C4-2B (cell line): ENCODE results near the gene RAB4A.

Experiments
- H3K27ac ChIP-seq: fragments of 450-650 bp; 2 replicates; pipeline ENCODE4 v1.5.1; 2017
- CTCF ChIP-seq: fragments of 450-650 bp; conservative IDR thresholded peaks from 2 replicates; pipeline ENCODE4 v1.5.1; 2017; ENCODE audit warnings: mild to moderate bottlenecking
- ZFX ChIP-seq: fragments of 450-650 bp; IDR thresholded peaks from 2 replicates; pipeline ENCODE4 v1.6.1; 2017

The RAB4A gene

GRCh38 chr1:229244091-229244490, 26.8 kb upstream of the RAB4A start:
- TF ChIP-seq CTCF: no peak
- TF ChIP-seq ZFX: no peak
- H3K27ac ChIP-seq: no peak overlapping the region

GRCh38 chr1:229247871-229248270, 23.0 kb upstream of the RAB4A start:
- TF ChIP-seq CTCF: no peak
- TF ChIP-seq ZFX: no peak
- H3K27ac ChIP-seq: no peak overlapping the region

- no peak overlapping the region for H3K27ac ChIP-seq
- no peak for TF ChIP-seq ZFX
- TF ChIP-seq CTCF: no peak
Observed at GRCh38 chr1:229248821-229249817, 21.8 kb upstream of the RAB4A start.

- no peak overlapping the region for H3K27ac ChIP-seq
- TF ChIP-seq CTCF: no peak
- TF ChIP-seq ZFX: no peak
Observed at GRCh38 chr1:229249854-229250644, 20.9 kb upstream of the RAB4A start.

GRCh38 chr1:229251185-229251584, 19.7 kb upstream of the RAB4A start:
- no peak overlapping the region for H3K27ac ChIP-seq
- TF ChIP-seq CTCF (no peak), ZFX (no peak)

GRCh38 chr1:229252228-229252984, 18.5 kb upstream of the RAB4A start:
- no peak overlapping the region for H3K27ac ChIP-seq
- TF ChIP-seq ZFX (no peak), CTCF (no peak)
